Astrocyte of the cerebellum (primary cell): ENCODE data around the gene SIPA1L3.

Experiments
- DNase-seq: peaks from one replicate; pipeline ENCODE4 v3.0.0-alpha.2; 2011; ENCODE audit warnings: low read depth
- H3K4me3 ChIP-seq: 2 replicates; pipeline ENCODE4 v1.5.1; 2011; ENCODE audit warnings: mild to moderate bottlenecking, low read depth, low read length, moderate library complexity
- CTCF ChIP-seq: IDR thresholded peaks from 2 replicates; pipeline ENCODE4 v1.5.1; 2012; ENCODE audit warnings: low read length, low read depth, moderate library complexity, mild to moderate bottlenecking; ENCODE audit errors: missing control alignments
- in situ Hi-C: cut with HindIII; loops from 2 replicates; pipeline ENCODE4 v1.10.0; 2017; ENCODE audit warnings: low sequenced_read_pairs

Gene SIPA1L3

GRCh38 chr19:38047641-38048040, 140.6 kb downstream of the SIPA1L3 start:
- DNase-seq = no peak
- in situ Hi-C loops = loop anchor here (10.0 kb wide), 1 partner anchor 77 kb away; no protein-coding TSS in a partner anchor
- TF ChIP-seq CTCF = no peak
- no peak overlapping the region for H3K4me3 ChIP-seq

- TF ChIP-seq CTCF = no peak
- in situ Hi-C loops = loop anchor here (10.0 kb wide), 1 partner anchor 76 kb away; no protein-coding TSS in a partner anchor
- no peak for DNase-seq
- H3K4me3 ChIP-seq = no peak overlapping the region
These were observed 142.2 kb downstream of the SIPA1L3 start for GRCh38 chr19:38049105-38049649.

GRCh38 chr19:38055010-38055409, 148.0 kb downstream of the SIPA1L3 start:
- H3K4me3 ChIP-seq = no peak overlapping the region
- in situ Hi-C loops = no loop called here
- no peak for DNase-seq
- TF ChIP-seq CTCF = no peak

- in situ Hi-C loops = no loop called here
- TF ChIP-seq CTCF = no peak
- no peak for DNase-seq
- H3K4me3 ChIP-seq = no peak overlapping the region
These were observed 148.9 kb downstream of the SIPA1L3 start for GRCh38 chr19:38055655-38056521.

GRCh38 chr19:38056646-38057045, 149.6 kb downstream of the SIPA1L3 start:
- no peak overlapping the region for H3K4me3 ChIP-seq
- no peak for TF ChIP-seq CTCF
- in situ Hi-C loops = no loop called here
- no peak for DNase-seq

- no peak for TF ChIP-seq CTCF
- H3K4me3 ChIP-seq = no peak overlapping the region
- DNase-seq = no peak
- in situ Hi-C loops = no loop called here
These were observed 151.1 kb downstream of the SIPA1L3 start for GRCh38 chr19:38057959-38058690.
